Neuronal stem cell (in vitro differentiated cells): ENCODE data around the gene AUTS2.

Experiments used
- DNase-seq: peaks from one replicate; pipeline ENCODE4 v3.0.0-alpha.2; 2013; ENCODE audit warnings: low spot score
- H2AFZ ChIP-seq: one replicate; pipeline ENCODE4 v1.6.1; 2013; ENCODE audit warnings: mild to moderate bottlenecking, low read length, inconsistent platforms
- H2AK5ac ChIP-seq: 2 replicates; pipeline ENCODE4 v1.6.1; 2013; ENCODE audit warnings: low read depth, mild to moderate bottlenecking, inconsistent platforms, low read length, moderate library complexity, mixed read lengths
- H2BK120ac ChIP-seq: 2 replicates; pipeline ENCODE4 v1.6.1; 2013; ENCODE audit warnings: low read depth, mild to moderate bottlenecking, inconsistent platforms, low read length, moderate library complexity, mixed read lengths
- H2BK12ac ChIP-seq: one replicate; pipeline ENCODE4 v1.6.1; 2013; ENCODE audit warnings: low read length, inconsistent platforms
- H2BK15ac ChIP-seq: 2 replicates; pipeline ENCODE4 v1.6.1; 2013; ENCODE audit warnings: mild to moderate bottlenecking, low read length, inconsistent platforms, mixed read lengths
- H2BK5ac ChIP-seq: one replicate; pipeline ENCODE4 v1.6.1; 2013; ENCODE audit warnings: inconsistent platforms, mild to moderate bottlenecking, low read length, moderate library complexity
- H3K14ac ChIP-seq: one replicate; pipeline ENCODE4 v1.6.1; 2013; ENCODE audit warnings: low read length, inconsistent platforms
- H3K18ac ChIP-seq: 2 replicates; pipeline ENCODE4 v1.6.1; 2013; ENCODE audit warnings: low read length, inconsistent platforms
- H3K23ac ChIP-seq: 2 replicates; pipeline ENCODE4 v1.6.1; 2013; ENCODE audit warnings: low read depth, mild to moderate bottlenecking, mixed read lengths, low read length, inconsistent platforms; ENCODE audit not compliant: poor library complexity
- H3K27ac ChIP-seq: replicated peaks from 3 replicates; pipeline ENCODE4 v1.5.1; 2013; ENCODE audit warnings: low read length, inconsistent platforms
- H3K27me3 ChIP-seq, 3 experiments: 2 replicates each; pipeline ENCODE4 v1.6.1; 2013; ENCODE audit warnings: low read length in 3 of 3, mild to moderate bottlenecking in 2 of 3, inconsistent platforms in 1 of 3, low read depth in 1 of 3, mixed read lengths in 1 of 3, moderate library complexity in 1 of 3; ENCODE audit not compliant: control insufficient read depth in 3 of 3, insufficient read depth in 3 of 3
- H3K36me3 ChIP-seq, 2 donors: replicated peaks in 1 of 2; 2 replicates each; pipeline ENCODE4 v1.6.1; 2013; ENCODE audit warnings: low read length in 2 of 2; ENCODE audit not compliant: control insufficient read depth in 2 of 2, insufficient read depth in 2 of 2
- H3K4ac ChIP-seq: 2 replicates; pipeline ENCODE4 v1.6.1; 2013; ENCODE audit warnings: inconsistent platforms, mild to moderate bottlenecking, low read length, moderate library complexity
- H3K4me1 ChIP-seq, 2 donors: 1 replicate in 1 of 2; 2 replicates in 1 of 2; pipeline ENCODE4 v1.6.1; 2013; ENCODE audit warnings: low read length in 2 of 2, low read depth in 1 of 2; ENCODE audit not compliant: control insufficient read depth in 2 of 2, insufficient read depth in 1 of 2
- H3K4me2 ChIP-seq: one replicate; pipeline ENCODE4 v1.6.1; 2013; ENCODE audit warnings: mild to moderate bottlenecking, low read length, inconsistent platforms; ENCODE audit not compliant: insufficient read depth, poor library complexity, severe bottlenecking
- H3K4me3 ChIP-seq, 2 donors: 2 replicates each; pipeline ENCODE4 v1.5.1; 2013; ENCODE audit warnings: low read length in 2 of 2, mild to moderate bottlenecking in 2 of 2, inconsistent platforms in 1 of 2, moderate library complexity in 1 of 2
- H3K79me1 ChIP-seq: one replicate; pipeline ENCODE4 v1.6.1; 2013; ENCODE audit warnings: low read depth, mild to moderate bottlenecking, inconsistent platforms, low read length, moderate library complexity
- H3K9ac ChIP-seq: one replicate; pipeline ENCODE4 v1.6.1; 2013; ENCODE audit warnings: mild to moderate bottlenecking, low read depth, low read length, inconsistent platforms; ENCODE audit not compliant: poor library complexity
- H3K9me3 ChIP-seq, 2 donors: replicated peaks in 1 of 2; 2 replicates each; pipeline versions ENCODE3 to v1.6.1; 2013; ENCODE audit warnings: low read length in 2 of 2, mild to moderate bottlenecking in 2 of 2, inconsistent platforms in 1 of 2, low read depth in 1 of 2, mixed read lengths in 1 of 2, moderate library complexity in 1 of 2; ENCODE audit not compliant: control insufficient read depth in 2 of 2, insufficient read depth in 1 of 2
- H4K8ac ChIP-seq: one replicate; pipeline ENCODE4 v1.6.1; 2013; ENCODE audit warnings: low read depth, mild to moderate bottlenecking, inconsistent platforms, low read length, moderate library complexity
- H4K91ac ChIP-seq: one replicate; pipeline ENCODE4 v1.6.1; 2013; ENCODE audit warnings: low read length, low read depth, mild to moderate bottlenecking, inconsistent platforms; ENCODE audit not compliant: poor library complexity
- WGBS, 2 donors: extraction: QIAGEN DNeasy Blood & Tissue Kit; methylation state at CpG; one replicate each; pipeline ENCODE4 v1.1.7; 2013; ENCODE audit warnings: missing lambda C conversion rate in 2 of 2, mixed read lengths in 1 of 2; ENCODE audit not compliant: insufficient read length in 2 of 2, insufficient replicate concordance in 1 of 2; ENCODE audit errors: extremely low coverage in 2 of 2; 5-methylcytosine and 5-hydroxymethylcytosine counted together

Gene AUTS2

DNA sequence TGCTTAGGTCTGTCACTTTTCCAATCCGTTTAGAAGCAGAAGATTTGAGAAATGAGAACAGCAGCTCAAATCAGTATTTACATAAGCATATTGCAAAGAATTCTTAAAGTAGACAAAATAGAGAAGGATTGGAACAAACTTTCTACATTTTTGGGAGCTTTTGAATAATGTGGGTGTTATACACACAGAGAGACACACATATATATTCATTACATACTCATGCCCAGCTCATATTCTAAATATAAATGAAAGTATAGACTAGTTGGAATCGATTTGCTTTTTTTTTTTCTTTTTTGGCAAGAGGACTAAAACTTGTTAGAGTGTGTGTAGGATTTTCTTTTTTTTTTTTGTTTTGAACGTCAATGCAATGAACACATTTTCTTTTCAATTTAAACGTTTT, 538.9 kb downstream of the AUTS2 start:
- H3K27me3 ChIP-seq = no peaks in the 10 kb centered on the region
- DNase-seq = no peak
- no peak overlapping the region for H2BK120ac ChIP-seq
- WGBS, 2 donors = no CpG with 5 or more reads among the region's 4 CpGs
- no peak overlapping the region for H3K4me2 ChIP-seq
- H3K4me1 ChIP-seq = peaks cover 12 to 21% of the 10 kb centered on the region in 2 donors
- H3K4ac ChIP-seq = no peak overlapping the region
- H2AFZ ChIP-seq = no peak overlapping the region
- H2AK5ac ChIP-seq = no peak overlapping the region
- H3K27ac ChIP-seq = no peak overlapping the region
- no peak overlapping the region for H3K4me3 ChIP-seq
- H4K8ac ChIP-seq = no peak overlapping the region
- no peak overlapping the region for H3K14ac ChIP-seq
- no peaks in the 10 kb centered on the region for H3K79me1 ChIP-seq
- no peaks in the 10 kb centered on the region for H3K36me3 ChIP-seq
- H2BK15ac ChIP-seq = no peak overlapping the region
- no peaks in the 10 kb centered on the region for H3K9me3 ChIP-seq
- no peak overlapping the region for H3K9ac ChIP-seq
- no peak overlapping the region for H2BK5ac ChIP-seq
- no peak overlapping the region for H4K91ac ChIP-seq
- no peak overlapping the region for H3K18ac ChIP-seq
- no peak overlapping the region for H2BK12ac ChIP-seq
- H3K23ac ChIP-seq = no peak overlapping the region

DNA sequence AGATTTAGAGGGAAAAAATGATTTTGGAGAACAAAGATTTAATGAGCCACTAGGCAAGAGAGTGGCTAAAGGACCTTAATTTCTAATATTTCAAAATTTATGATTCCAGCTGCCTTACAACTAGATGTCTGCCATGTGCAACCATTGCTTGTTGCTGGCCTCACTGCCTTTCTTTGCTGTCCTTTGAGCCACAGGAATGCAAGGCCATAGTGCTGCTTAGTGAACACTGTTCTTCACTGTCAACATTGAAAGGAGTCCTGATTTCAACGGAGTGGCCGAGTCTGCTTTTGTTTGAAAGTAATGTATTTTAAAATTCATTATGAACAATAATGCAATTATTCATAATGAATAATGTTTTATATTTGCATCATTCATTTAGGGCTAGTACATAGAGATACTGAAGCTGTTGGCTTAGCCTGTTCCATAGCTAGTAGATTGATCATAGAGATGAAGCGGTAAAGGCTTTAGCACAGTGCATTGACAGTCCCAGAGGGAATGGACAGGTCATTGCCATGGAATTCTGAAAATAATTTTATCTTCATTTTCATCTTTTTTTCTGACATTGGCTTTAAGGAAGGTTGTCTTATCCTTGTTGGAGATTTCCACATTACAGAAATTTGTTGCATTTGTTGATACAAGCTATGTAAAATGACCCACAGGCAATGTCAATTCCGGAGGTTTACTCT, 544.1 kb downstream of the AUTS2 start:
- no peaks in the 10 kb centered on the region for H3K4me1 ChIP-seq
- DNase-seq = no peak

DNA sequence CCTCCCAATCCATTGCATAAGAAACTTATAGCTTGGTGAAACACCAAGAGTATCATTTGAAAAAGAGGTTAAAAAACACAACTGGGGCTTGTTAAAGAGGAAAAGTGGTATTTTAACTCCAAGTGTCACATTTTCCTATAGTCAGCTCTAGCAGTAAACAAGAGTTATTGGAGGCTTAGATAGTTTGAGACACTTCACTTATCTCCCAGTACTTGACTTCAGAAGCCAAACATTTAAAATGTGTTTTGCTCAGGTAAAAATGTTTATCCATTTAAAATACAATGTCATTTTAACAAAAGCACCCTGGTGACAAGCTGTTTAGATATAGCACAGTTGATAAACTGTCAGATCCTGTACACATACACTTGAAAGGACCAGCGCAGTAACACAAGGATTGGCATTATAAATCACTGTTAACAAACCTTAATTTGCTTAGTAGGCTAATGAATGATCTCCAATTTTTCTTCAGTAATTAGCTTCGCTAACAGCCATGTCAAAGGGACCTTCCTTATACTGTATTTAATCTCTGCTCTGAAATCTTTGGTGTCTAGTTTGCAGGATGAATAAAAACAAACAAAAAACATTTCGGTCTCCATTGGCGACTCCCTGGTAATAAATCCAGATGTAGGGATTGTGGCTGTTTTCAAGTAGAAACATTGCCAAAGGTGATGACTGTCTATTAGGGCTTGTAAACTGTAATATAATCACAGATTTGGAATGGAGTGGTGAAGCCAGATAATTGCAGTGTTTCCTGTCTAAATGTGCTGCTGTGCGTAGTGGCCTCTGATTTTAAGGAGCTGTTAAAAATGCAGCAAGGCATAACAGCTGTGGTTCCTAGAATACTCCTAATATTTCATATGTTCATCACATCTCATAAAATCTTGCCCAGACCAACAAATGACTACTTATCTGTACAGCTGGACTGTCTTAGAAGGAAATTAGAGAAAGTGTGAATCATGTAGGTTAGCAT, 545.1 kb downstream of the AUTS2 start:
- Histone ChIP-seq H3K27me3 (no peaks in the 10 kb centered on the region), H2BK15ac (no peak overlapping the region), H2AFZ (no peak overlapping the region), H3K9me3 (no peaks in the 10 kb centered on the region), H4K91ac (no peak overlapping the region), H3K4me2 (no peak overlapping the region), H3K18ac (no peak overlapping the region), H3K9ac (no peak overlapping the region), H2BK5ac (no peak overlapping the region), H3K36me3 (no peaks in the 10 kb centered on the region), H3K4me3 (no peak overlapping the region), H2BK12ac (no peak overlapping the region), H2BK120ac (no peak overlapping the region), H2AK5ac (no peak overlapping the region), H3K4me1 (no peaks in the 10 kb centered on the region), H3K23ac (no peak overlapping the region), H4K8ac (no peak overlapping the region), H3K4ac (no peak overlapping the region), H3K79me1 (no peaks in the 10 kb centered on the region), H3K27ac (no peak overlapping the region), H3K14ac (no peak overlapping the region)
- no peak for DNase-seq
- WGBS, 2 donors = no CpG with 5 or more reads among the region's 5 CpGs

More for the DNA sequence above, 544.1 kb downstream of the AUTS2 start:
- H3K9ac ChIP-seq = no peak overlapping the region
- no peak overlapping the region for H3K4me3 ChIP-seq
- H3K79me1 ChIP-seq = no peaks in the 10 kb centered on the region
- no peak overlapping the region for H3K4ac ChIP-seq
- H3K9me3 ChIP-seq = no peaks in the 10 kb centered on the region
- H2BK5ac ChIP-seq = no peak overlapping the region
- H3K36me3 ChIP-seq = no peaks in the 10 kb centered on the region
- H4K91ac ChIP-seq = no peak overlapping the region
- no peak overlapping the region for H3K18ac ChIP-seq
- H3K4me2 ChIP-seq = no peak overlapping the region
- H4K8ac ChIP-seq = no peak overlapping the region
- H3K14ac ChIP-seq = no peak overlapping the region
- no peak overlapping the region for H2BK120ac ChIP-seq
- no peak overlapping the region for H2AK5ac ChIP-seq
- H3K23ac ChIP-seq = no peak overlapping the region
- H3K27ac ChIP-seq = no peak overlapping the region
- no CpG with 5 or more reads among the region's 4 CpGs for WGBS, 2 donors
- H2BK12ac ChIP-seq = no peak overlapping the region
- H2AFZ ChIP-seq = no peak overlapping the region
- H2BK15ac ChIP-seq = no peak overlapping the region
- H3K27me3 ChIP-seq = no peaks in the 10 kb centered on the region

DNA sequence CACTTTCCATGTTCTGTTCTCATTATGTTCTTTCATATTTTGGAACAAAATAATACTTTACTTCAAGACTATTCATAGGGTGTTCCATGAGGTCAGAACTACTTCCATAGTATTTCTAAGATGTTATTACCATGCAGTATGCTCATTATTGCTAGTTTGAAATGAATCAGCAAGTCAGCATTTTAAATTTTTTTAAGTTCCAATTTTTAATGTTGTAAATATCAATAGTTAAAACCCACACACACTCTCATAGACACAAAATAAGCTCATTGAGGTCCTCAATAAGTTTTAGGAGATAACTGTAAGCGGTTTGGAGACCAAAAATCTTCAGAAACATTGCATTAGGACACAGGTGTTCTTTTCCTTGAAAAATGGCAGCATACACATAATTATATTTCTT, 550.7 kb downstream of the AUTS2 start:
- H3K79me1 ChIP-seq = no peaks in the 10 kb centered on the region
- no peaks in the 10 kb centered on the region for H3K36me3 ChIP-seq
- H3K18ac ChIP-seq = no peak overlapping the region
- H2BK120ac ChIP-seq = no peak overlapping the region
- no peak overlapping the region for H2AFZ ChIP-seq
- no peak overlapping the region for H3K4ac ChIP-seq
- H4K91ac ChIP-seq = no peak overlapping the region
- H3K14ac ChIP-seq = no peak overlapping the region
- no peak overlapping the region for H3K23ac ChIP-seq
- H3K27ac ChIP-seq = no peak overlapping the region
- no peaks in the 10 kb centered on the region for H3K4me1 ChIP-seq
- DNase-seq = no peak
- H2AK5ac ChIP-seq = no peak overlapping the region
- no peak overlapping the region for H2BK5ac ChIP-seq
- no peak overlapping the region for H2BK15ac ChIP-seq
- no CpG with 5 or more reads among the region's 1 CpG for WGBS, 2 donors
- H3K4me2 ChIP-seq = no peak overlapping the region
- H3K27me3 ChIP-seq = no peaks in the 10 kb centered on the region
- no peak overlapping the region for H2BK12ac ChIP-seq
- H3K9ac ChIP-seq = no peak overlapping the region
- H3K9me3 ChIP-seq = peaks cover 0 to 10% of the 10 kb centered on the region in 2 donors
- no peak overlapping the region for H3K4me3 ChIP-seq
- H4K8ac ChIP-seq = no peak overlapping the region
